ENCODE results near the gene CST1.
"Not testable (repeated sequence)": the region's sequence is repeated elsewhere in the genome, so short reads cannot be mapped to it uniquely, and the experiment has no call there.

CST1 gene

DNA sequence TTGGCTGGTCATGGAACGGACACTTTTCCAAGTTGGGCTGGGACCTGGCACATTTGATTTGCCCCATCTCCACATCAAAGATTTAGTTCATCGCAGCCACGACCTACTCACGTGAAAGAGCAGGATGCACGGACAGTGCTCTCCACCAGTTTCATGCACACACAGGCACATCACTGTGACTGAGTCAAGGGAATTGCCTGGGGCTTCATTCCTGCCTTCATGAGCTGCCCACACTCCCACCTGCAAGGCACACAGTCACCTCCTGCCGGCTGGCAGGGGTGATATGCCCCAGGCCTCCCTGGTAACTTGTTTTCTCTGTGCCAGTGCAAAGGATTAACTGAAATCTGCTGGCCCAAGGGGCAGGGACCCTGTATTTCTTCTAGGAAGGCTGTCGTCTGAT is 23.3 kb upstream of the CST1 start:
- DNase-seq (ENCODE audit: low read depth, low spot score), result no peak
- no peaks in the 10 kb centered on the region for H3K36me3 ChIP-seq (ENCODE audit: control insufficient read depth, insufficient read depth, low read length)
- no CpG with 5 or more reads among the region's 7 CpGs for WGBS (ENCODE audit: insufficient coverage, insufficient read length)

DNA sequence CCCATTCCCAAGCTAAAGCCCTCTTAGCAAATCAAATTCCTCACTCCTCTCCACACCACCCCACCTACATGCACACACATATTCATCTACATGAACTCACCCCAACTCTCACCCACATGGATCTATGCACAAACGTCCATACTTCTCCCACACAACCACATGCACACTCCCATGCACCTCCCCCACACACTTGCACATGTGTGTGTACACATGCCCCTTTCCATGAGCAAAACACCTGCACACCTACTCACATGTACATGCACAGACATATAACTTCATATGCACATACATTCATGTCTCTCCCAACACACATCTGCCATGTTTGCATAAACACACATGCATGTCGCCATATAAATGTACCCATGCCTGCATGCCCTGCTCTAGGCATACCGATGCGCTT is 22.8 kb upstream of the CST1 start:
- WGBS (ENCODE audit: insufficient coverage, insufficient read length), result 100% methylated on average over 1 of the region's 4 CpGs
- Histone ChIP-seq H3K4me3 (ENCODE audit: low read length) (no peak overlapping the region), H3K9me3 (ENCODE audit: control insufficient read depth, insufficient read depth, low read length) (no peaks in the 10 kb centered on the region), H3K27ac (ENCODE audit: low read length) (no peak overlapping the region), H3K27me3 (ENCODE audit: control insufficient read depth, insufficient read depth, low read length) (no peaks in the 10 kb centered on the region), H3K36me3 (ENCODE audit: control insufficient read depth, insufficient read depth, low read length) (no peaks in the 10 kb centered on the region), H3K4me1 (ENCODE audit: control insufficient read depth, insufficient read depth, low read length) (no peaks in the 10 kb centered on the region)
- no peak for DNase-seq (ENCODE audit: low read depth, low spot score)

More for the DNA sequence above, 23.3 kb upstream of the CST1 start:
- no peak overlapping the region for H3K4me3 ChIP-seq (ENCODE audit: low read length)
- H3K27me3 ChIP-seq (ENCODE audit: control insufficient read depth, insufficient read depth, low read length), result no peaks in the 10 kb centered on the region
- H3K4me1 ChIP-seq (ENCODE audit: control insufficient read depth, insufficient read depth, low read length), result no peaks in the 10 kb centered on the region
- H3K9me3 ChIP-seq (ENCODE audit: control insufficient read depth, insufficient read depth, low read length), result no peaks in the 10 kb centered on the region
- no peak overlapping the region for H3K27ac ChIP-seq (ENCODE audit: low read length)

DNA sequence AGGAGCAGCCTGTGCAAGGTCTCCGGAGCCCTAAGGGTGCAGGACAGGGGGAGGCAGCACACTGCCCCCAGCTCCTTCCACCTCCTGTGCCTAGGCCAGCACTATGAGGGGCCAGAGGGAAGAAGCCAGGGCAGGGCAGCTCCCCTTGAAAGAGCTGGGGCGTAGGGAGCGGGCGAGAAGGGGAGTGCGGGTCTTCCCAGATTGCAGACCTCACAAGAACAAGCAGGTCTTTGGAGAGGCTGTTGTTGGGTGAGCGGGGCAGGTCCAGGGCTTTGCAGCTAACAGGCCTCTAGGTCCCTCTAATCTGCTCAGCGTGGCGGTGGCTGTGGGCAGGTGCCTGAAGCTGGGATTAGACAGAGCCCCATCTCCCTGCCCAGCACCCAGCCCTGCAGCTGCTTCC is 22.4 kb upstream of the CST1 start:
- WGBS (ENCODE audit: insufficient coverage, insufficient read length), result no CpG with 5 or more reads among the region's 8 CpGs
- H3K4me3 ChIP-seq (ENCODE audit: low read length), result no peak overlapping the region

DNA sequence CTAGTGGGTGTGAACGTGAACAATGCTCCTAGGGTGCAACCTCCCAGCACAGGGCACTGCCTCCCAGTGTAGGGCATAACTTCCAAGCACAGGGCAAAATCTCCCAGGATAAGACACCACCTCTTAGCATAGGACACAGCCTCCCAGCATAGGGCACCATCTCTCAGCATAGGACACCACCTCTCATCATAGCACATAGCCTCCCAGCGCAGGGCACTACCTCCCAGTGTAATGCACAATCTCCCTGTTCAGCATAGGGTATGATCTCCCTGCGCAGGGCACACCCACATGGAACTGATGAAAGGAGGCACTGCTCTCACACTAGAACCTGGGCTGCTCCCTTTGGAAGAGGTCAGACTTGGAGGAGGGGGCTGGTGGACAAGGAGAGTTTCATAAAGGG is 21.3 kb upstream of the CST1 start:
- DNase-seq (ENCODE audit: low read depth, low spot score), result no peak
- no CpG with 5 or more reads among the region's 3 CpGs for WGBS (ENCODE audit: insufficient coverage, insufficient read length)
- H3K36me3 ChIP-seq (ENCODE audit: control insufficient read depth, insufficient read depth, low read length), result no peaks in the 10 kb centered on the region
- no peaks in the 10 kb centered on the region for H3K9me3 ChIP-seq (ENCODE audit: control insufficient read depth, insufficient read depth, low read length)
- no peak overlapping the region for H3K27ac ChIP-seq (ENCODE audit: low read length)
- no peak overlapping the region for H3K4me3 ChIP-seq (ENCODE audit: low read length)
- H3K27me3 ChIP-seq (ENCODE audit: control insufficient read depth, insufficient read depth, low read length), result no peaks in the 10 kb centered on the region
- H3K4me1 ChIP-seq (ENCODE audit: control insufficient read depth, insufficient read depth, low read length), result no peaks in the 10 kb centered on the region

More for the DNA sequence above, 22.4 kb upstream of the CST1 start:
- H3K9me3 ChIP-seq (ENCODE audit: control insufficient read depth, insufficient read depth, low read length), result no peaks in the 10 kb centered on the region
- H3K36me3 ChIP-seq (ENCODE audit: control insufficient read depth, insufficient read depth, low read length), result no peaks in the 10 kb centered on the region
- no peaks in the 10 kb centered on the region for H3K27me3 ChIP-seq (ENCODE audit: control insufficient read depth, insufficient read depth, low read length)
- H3K4me1 ChIP-seq (ENCODE audit: control insufficient read depth, insufficient read depth, low read length), result no peaks in the 10 kb centered on the region
- no peak overlapping the region for H3K27ac ChIP-seq (ENCODE audit: low read length)
- no peak for DNase-seq (ENCODE audit: low read depth, low spot score)

DNA sequence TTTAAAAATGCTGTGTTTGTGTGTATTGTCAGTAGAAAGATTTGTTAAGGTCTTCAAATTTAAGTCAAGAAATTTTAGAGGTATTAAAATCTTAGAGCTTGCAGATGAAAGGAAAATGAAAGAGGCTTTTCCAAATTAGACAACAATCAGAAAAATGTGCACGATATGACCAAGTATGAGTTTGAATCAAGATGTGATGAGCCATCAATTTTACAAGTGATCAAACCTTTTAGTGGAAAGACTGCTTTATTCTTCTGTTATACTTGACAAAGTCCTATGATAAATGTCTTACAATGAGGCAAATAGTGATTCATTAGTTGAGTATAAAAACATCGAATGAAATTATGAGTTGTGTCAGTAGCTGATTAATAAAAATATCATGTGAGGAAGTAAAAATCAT is 19.6 kb upstream of the CST1 start:
- H3K27ac ChIP-seq (ENCODE audit: low read length), result no peak overlapping the region
- H3K4me3 ChIP-seq (ENCODE audit: low read length), result no peak overlapping the region
- H3K9me3 ChIP-seq (ENCODE audit: control insufficient read depth, insufficient read depth, low read length), result no peaks in the 10 kb centered on the region
- H3K4me1 ChIP-seq (ENCODE audit: control insufficient read depth, insufficient read depth, low read length), result no peaks in the 10 kb centered on the region
- WGBS (ENCODE audit: insufficient coverage, insufficient read length), result no CpG with 5 or more reads among the region's 2 CpGs
- no peak for DNase-seq (ENCODE audit: low read depth, low spot score)
- H3K27me3 ChIP-seq (ENCODE audit: control insufficient read depth, insufficient read depth, low read length), result no peaks in the 10 kb centered on the region
- H3K36me3 ChIP-seq (ENCODE audit: control insufficient read depth, insufficient read depth, low read length), result no peaks in the 10 kb centered on the region

DNA sequence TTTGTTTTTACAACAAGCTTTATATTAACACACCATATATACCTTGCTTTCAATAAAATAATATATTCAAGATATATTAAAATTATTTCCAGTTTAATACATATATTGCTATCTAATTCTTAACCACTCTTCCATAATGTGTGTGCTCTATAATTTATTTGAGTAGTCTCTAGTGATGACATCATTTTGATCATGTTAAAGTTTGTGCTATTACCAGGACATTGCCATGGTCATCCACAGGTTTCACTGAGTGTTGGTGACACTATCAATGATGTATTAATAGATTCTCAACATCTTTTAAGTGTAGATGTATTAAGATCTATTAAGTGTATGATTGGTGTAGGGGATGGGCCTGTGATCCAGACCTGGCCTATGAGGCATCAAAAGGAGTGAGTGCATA is 17.8 kb upstream of the CST1 start:
- H3K4me3 ChIP-seq (ENCODE audit: low read length); H3K27ac ChIP-seq (ENCODE audit: low read length); H3K4me1 ChIP-seq (ENCODE audit: control insufficient read depth, insufficient read depth, low read length); H3K9me3 ChIP-seq (ENCODE audit: control insufficient read depth, insufficient read depth, low read length); H3K27me3 ChIP-seq (ENCODE audit: control insufficient read depth, insufficient read depth, low read length); DNase-seq (ENCODE audit: low read depth, low spot score); H3K36me3 ChIP-seq (ENCODE audit: control insufficient read depth, insufficient read depth, low read length): not testable (repeated sequence)

DNA sequence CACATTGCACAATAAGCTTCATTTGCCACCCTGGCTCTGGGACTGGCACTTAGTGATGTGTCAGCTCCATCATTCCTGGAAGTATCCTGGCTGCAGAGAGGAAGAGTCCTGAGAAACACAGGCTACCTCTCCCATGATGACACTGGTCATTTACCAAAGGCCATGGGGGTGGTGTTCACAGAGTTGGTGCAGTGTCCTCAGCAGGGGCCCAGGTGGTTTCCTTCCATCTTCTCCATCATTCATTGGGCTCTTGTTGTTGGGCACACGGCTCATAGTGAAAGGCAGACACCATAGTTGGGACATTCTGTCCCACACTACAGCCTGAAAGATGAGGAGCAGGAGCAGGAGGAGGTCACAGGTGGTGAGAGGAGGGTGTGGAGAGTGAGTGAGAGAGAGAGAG is 15.8 kb upstream of the CST1 start:
- WGBS (ENCODE audit: insufficient coverage, insufficient read length), result no CpG with 5 or more reads among the region's 1 CpG
- no peak overlapping the region for H3K4me3 ChIP-seq (ENCODE audit: low read length)
- H3K27ac ChIP-seq (ENCODE audit: low read length), result no peak overlapping the region
- H3K9me3 ChIP-seq (ENCODE audit: control insufficient read depth, insufficient read depth, low read length), result no peaks in the 10 kb centered on the region
- no peak for DNase-seq (ENCODE audit: low read depth, low spot score)
- no peaks in the 10 kb centered on the region for H3K4me1 ChIP-seq (ENCODE audit: control insufficient read depth, insufficient read depth, low read length)
- no peaks in the 10 kb centered on the region for H3K27me3 ChIP-seq (ENCODE audit: control insufficient read depth, insufficient read depth, low read length)
- no peaks in the 10 kb centered on the region for H3K36me3 ChIP-seq (ENCODE audit: control insufficient read depth, insufficient read depth, low read length)

DNA sequence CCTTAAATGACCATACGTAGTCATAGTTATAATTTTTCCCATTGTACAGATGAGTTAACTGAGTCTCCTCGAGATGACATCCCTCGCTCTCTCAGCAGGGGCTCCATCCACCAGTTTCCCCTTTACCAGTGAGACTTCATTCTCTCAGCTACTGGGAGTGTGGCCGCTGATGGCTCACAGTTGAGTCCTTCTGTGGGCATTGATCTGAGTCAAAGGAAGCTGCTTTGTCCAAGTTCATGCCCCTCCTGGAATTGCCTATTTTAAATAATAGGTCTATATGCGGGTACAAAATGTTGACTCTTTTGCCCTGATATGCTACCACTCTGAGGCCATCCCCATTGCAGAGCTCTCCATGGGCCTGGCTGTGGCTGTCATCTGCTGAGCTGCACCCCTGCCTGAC is 14.8 kb upstream of the CST1 start:
- H3K9me3 ChIP-seq (ENCODE audit: control insufficient read depth, insufficient read depth, low read length), result no peaks in the 10 kb centered on the region
- no peaks in the 10 kb centered on the region for H3K27me3 ChIP-seq (ENCODE audit: control insufficient read depth, insufficient read depth, low read length)
- no peaks in the 10 kb centered on the region for H3K36me3 ChIP-seq (ENCODE audit: control insufficient read depth, insufficient read depth, low read length)
- H3K4me1 ChIP-seq (ENCODE audit: control insufficient read depth, insufficient read depth, low read length), result no peaks in the 10 kb centered on the region
- no CpG with 5 or more reads among the region's 5 CpGs for WGBS (ENCODE audit: insufficient coverage, insufficient read length)
- no peak overlapping the region for H3K27ac ChIP-seq (ENCODE audit: low read length)
- no peak overlapping the region for H3K4me3 ChIP-seq (ENCODE audit: low read length)
- no peak for DNase-seq (ENCODE audit: low read depth, low spot score)

DNA sequence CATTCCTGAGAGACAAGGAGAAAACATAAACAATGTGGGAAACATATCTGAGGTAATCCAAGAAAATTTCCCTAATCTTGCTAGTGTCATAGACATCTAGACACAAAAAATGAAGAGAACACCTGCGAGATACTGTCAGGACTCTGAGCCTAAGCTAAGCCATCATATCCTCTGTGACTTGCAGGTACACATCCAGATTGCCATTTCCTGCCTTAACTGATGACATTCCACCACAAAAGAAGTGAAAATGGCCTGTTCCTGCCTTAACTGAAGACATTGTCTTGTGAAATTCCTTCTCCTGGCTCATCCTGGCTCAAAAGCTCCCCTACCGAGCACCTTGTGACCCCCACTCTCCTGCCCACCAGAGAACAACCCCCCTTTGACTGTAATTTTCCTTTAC is 13.9 kb upstream of the CST1 start:
- H3K27me3 ChIP-seq (ENCODE audit: control insufficient read depth, insufficient read depth, low read length); H3K4me1 ChIP-seq (ENCODE audit: control insufficient read depth, insufficient read depth, low read length); H3K4me3 ChIP-seq (ENCODE audit: low read length); DNase-seq (ENCODE audit: low read depth, low spot score); H3K27ac ChIP-seq (ENCODE audit: low read length); H3K36me3 ChIP-seq (ENCODE audit: control insufficient read depth, insufficient read depth, low read length); H3K9me3 ChIP-seq (ENCODE audit: control insufficient read depth, insufficient read depth, low read length): not testable (repeated sequence)
- WGBS (ENCODE audit: insufficient coverage, insufficient read length), result no CpG with 5 or more reads among the region's 2 CpGs

DNA sequence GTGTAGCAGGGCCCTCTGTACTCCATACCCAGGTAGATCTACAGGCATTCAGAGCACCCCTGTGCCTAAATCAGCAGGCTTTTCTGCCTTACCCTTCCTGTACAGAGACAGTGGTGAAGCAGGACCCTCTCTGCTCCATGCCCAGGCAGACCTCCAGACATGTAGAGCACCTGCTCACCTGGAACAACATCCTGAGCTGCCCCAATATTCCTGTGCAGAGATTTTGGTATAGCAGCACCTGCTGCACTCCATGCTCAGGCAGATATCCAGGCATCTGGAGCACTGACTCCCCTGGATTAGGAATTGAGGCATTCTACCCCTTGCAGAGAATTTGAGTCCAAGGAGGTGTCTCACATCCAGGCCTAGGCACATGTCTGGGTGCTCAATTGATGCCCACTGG is 12.6 kb upstream of the CST1 start:
- H3K9me3 ChIP-seq (ENCODE audit: control insufficient read depth, insufficient read depth, low read length), result no peaks in the 10 kb centered on the region
- no peaks in the 10 kb centered on the region for H3K36me3 ChIP-seq (ENCODE audit: control insufficient read depth, insufficient read depth, low read length)
- H3K4me3 ChIP-seq (ENCODE audit: low read length), result no peak overlapping the region
- no peak for DNase-seq (ENCODE audit: low read depth, low spot score)
- H3K27ac ChIP-seq (ENCODE audit: low read length), result no peak overlapping the region
- no peaks in the 10 kb centered on the region for H3K4me1 ChIP-seq (ENCODE audit: control insufficient read depth, insufficient read depth, low read length)
- peaks cover 13% of the 10 kb centered on the region for H3K27me3 ChIP-seq (ENCODE audit: control insufficient read depth, insufficient read depth, low read length)

DNA sequence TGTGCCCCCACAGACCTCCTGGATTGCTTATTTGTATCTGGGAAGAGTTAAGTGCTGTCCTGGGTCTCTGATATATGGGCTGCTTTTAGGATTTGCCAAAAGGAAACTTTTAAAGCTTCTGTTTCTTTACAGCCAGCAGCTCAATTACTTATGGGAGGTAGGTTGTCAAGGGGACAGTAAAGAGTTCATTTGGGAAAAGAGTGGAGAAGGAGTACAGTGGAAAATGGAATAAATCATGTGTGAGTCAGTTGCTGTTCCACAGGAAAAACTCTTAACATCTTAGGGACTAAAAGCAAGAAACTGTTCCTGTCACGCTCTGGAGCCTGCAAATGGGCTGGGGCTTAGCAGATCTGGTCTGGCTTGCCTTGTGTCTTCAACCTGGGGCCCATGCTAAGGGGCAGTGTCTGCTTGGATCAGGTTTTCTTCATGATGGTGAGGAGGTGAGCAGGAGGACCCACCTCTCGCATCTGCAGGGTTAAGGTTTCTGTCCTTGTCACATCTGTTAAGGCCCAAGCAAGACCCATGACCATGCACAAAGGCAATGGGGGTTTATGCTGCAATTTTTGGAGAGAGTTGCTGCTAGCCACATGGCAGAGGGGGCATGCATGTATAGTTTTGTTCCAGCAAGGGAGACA is 8.7 kb upstream of the CST1 start:
- H3K36me3 ChIP-seq (ENCODE audit: control insufficient read depth, insufficient read depth, low read length), result no peaks in the 10 kb centered on the region
- no peaks in the 10 kb centered on the region for H3K4me1 ChIP-seq (ENCODE audit: control insufficient read depth, insufficient read depth, low read length)
- H3K27ac ChIP-seq (ENCODE audit: low read length), result no peak overlapping the region
- H3K9me3 ChIP-seq (ENCODE audit: control insufficient read depth, insufficient read depth, low read length), result no peaks in the 10 kb centered on the region
- H3K27me3 ChIP-seq (ENCODE audit: control insufficient read depth, insufficient read depth, low read length), result peaks cover 27% of the 10 kb centered on the region
- WGBS (ENCODE audit: insufficient coverage, insufficient read length), result no CpG with 5 or more reads among the region's 2 CpGs
- no peak overlapping the region for H3K4me3 ChIP-seq (ENCODE audit: low read length)
- no peak for DNase-seq (ENCODE audit: low read depth, low spot score)
